ENCODE measurements around the gene CIAO2B.

The CIAO2B gene

GRCh38 chr16:66885491-66885890 is 48.7 kb downstream of the CIAO2B start:
- DNase-seq = no peak

GRCh38 chr16:66882702-66883101 is 51.5 kb downstream of the CIAO2B start:
- no peak for DNase-seq

All from fibroblast of skin of scalp (primary cell).